Right atrium auricular region (tissue), 2 donors: Measurements from ENCODE around the gene LIPF. TPM values are rescaled to one million over a fixed set of nuclear protein-coding genes. Genes with fewer than 3 reads are reported as not detected.

Experiments
- DNase-seq: peaks from one replicate; pipeline ENCODE4 v3.0.0-alpha.2; 2019; ENCODE audit warnings: low spot score
- H3K27ac ChIP-seq, 2 donors: fragments of 200-600 bp; sonication (generic); 1 replicate in 1 of 2; 2 replicates in 1 of 2; pipeline ENCODE4 v1.5.1; 2016 to 2019
- H3K27me3 ChIP-seq, 2 donors: fragments of 200-600 bp; sonication (generic); one replicate each; pipeline versions ENCODE4 v1.5.1 to v1.6.0; 2017 to 2019
- H3K36me3 ChIP-seq: fragments of 200-600 bp; sonication (generic); one replicate; pipeline ENCODE4 v1.5.1; 2016
- H3K4me1 ChIP-seq, 2 donors: fragments of 200-600 bp; sonication (generic); one replicate each; pipeline versions ENCODE4 v1.5.1 to v1.6.0; 2017 to 2019
- H3K4me3 ChIP-seq, 2 donors: fragments of 200-600 bp; sonication (generic); 1 replicate in 1 of 2; 2 replicates in 1 of 2; pipeline ENCODE4 v1.5.1; 2017 to 2019; ENCODE audit warnings: mild to moderate bottlenecking in 1 of 2, moderate library complexity in 1 of 2
- H3K9me3 ChIP-seq, 2 donors: fragments of 200-600 bp; sonication (generic); one replicate each; pipeline ENCODE4 v1.5.1; 2019
- total RNA-seq, 2 donors: library from RNA; depleted of rRNA; stranded (reverse); fragments of >200 nt; gene quantifications; one replicate each; pipeline ENCODE4 v1.1.0, GENCODE V29; 2016
- TF ChIP-seq, protein P1 (sequence below), 2 donors: fragments of 200-600 bp; sonication (generic); IDR thresholded peaks; one replicate each; pipeline ENCODE4 v1.5.1; 2019; ENCODE audit warnings: antibody characterized with exemption in 2 of 2

The LIPF gene
- total RNA-seq, 2 donors from 2014 or later = not detected

DNA sequence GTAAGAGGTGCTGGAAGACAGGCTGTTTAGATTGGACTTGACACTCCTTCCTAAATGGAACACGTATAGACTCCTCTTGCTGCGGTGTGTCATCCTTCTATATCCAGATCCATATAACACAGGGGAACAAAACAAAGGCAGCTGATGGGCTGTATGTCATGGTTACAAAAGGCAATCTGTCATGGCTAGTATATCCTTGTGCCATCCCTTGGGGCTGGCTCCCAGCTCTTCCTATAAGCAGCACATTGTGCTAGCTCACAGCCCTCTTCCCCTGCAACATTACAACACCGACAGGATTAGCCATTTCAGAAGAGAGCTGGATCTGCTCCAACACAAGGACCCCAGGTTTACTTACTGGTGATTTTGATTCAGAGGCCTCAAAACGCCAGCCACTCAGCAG, 57.1 kb downstream of the LIPF start:
- Histone ChIP-seq H3K9me3 (no peaks in the 10 kb centered on the region), H3K4me1 (no peaks in the 10 kb centered on the region), H3K27ac (no peak overlapping the region), H3K27me3 (no peaks in the 10 kb centered on the region), H3K4me3 (no peak overlapping the region), H3K36me3 (no peaks in the 10 kb centered on the region)
- TF ChIP-seq, protein P1, sequence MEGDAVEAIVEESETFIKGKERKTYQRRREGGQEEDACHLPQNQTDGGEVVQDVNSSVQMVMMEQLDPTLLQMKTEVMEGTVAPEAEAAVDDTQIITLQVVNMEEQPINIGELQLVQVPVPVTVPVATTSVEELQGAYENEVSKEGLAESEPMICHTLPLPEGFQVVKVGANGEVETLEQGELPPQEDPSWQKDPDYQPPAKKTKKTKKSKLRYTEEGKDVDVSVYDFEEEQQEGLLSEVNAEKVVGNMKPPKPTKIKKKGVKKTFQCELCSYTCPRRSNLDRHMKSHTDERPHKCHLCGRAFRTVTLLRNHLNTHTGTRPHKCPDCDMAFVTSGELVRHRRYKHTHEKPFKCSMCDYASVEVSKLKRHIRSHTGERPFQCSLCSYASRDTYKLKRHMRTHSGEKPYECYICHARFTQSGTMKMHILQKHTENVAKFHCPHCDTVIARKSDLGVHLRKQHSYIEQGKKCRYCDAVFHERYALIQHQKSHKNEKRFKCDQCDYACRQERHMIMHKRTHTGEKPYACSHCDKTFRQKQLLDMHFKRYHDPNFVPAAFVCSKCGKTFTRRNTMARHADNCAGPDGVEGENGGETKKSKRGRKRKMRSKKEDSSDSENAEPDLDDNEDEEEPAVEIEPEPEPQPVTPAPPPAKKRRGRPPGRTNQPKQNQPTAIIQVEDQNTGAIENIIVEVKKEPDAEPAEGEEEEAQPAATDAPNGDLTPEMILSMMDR (IDR thresholded peaks at IDR 0.05) = no peak
- DNase-seq = no peak

- H3K4me1 ChIP-seq = no peaks in the 10 kb centered on the region
- no peaks in the 10 kb centered on the region for H3K9me3 ChIP-seq
- TF ChIP-seq, protein P1 (IDR thresholded peaks at IDR 0.05) = no peak
- no peak overlapping the region for H3K4me3 ChIP-seq
- no peak overlapping the region for H3K27ac ChIP-seq
- H3K27me3 ChIP-seq = no peaks in the 10 kb centered on the region
- DNase-seq = no peak
- H3K36me3 ChIP-seq = no peaks in the 10 kb centered on the region
These were observed 61.6 kb downstream of the LIPF start for GRCh38 chr10:88725798-88726197.

DNA sequence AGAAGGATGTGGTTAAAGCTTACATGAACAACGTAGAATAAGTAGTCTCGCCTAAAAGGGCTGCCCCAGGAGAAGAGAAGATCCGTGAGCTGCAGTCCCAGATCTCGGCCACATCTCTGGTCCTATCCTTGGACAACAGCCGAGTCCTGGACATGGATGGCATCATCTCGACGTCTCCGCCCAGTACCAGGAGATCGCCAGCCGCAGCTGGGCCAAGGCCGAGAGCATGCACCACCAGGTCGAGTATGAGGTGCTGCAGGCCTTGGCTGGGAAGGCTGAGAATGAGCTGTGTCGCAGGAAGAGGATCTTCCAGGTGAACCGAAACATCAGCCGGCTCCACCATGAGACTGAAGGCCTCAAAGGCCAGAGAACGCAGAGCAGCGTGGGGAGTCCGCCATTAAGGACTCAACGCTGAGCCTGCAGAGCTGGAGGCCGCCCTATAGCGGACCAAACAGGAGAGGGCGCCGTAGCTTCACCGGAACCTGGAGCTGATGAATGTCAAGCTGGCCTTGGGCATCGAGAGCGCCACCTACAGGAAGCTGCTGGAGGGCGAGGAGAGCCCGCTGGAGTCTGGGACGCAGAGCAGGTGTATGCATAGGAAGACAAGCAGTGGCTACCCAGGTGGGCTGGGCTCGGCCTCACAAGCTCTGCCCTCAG, 64.0 kb downstream of the LIPF start:
- Histone ChIP-seq H3K27ac (no peak overlapping the region), H3K4me3 (no peak overlapping the region), H3K9me3 (no peaks in the 10 kb centered on the region), H3K36me3 (no peaks in the 10 kb centered on the region), H3K4me1 (no peaks in the 10 kb centered on the region), H3K27me3 (no peaks in the 10 kb centered on the region)
- no peak for DNase-seq
- TF ChIP-seq, protein P1 (IDR thresholded peaks at IDR 0.05) = peak in 1 of 2 donors; percentile 11

Other genes starting within 250 kb of the LIPF start
- 10 to 100 TPM; 14.9 to 26.8 TPM for gene RNLS, start 81.1 kb upstream of the LIPF start, total RNA-seq
- gene LIPJ, start 77.7 kb upstream of the LIPF start, total RNA-seq = under 1 TPM in 1 of 2 donors, not detected in 1; 0.08 TPM
- gene LIPK, start 41.8 kb downstream of the LIPF start, total RNA-seq = not detected
- not detected for gene LIPN, start 95.6 kb downstream of the LIPF start, total RNA-seq
- gene LIPM, start 138.3 kb downstream of the LIPF start, total RNA-seq = under 1 TPM; 0.67 to 0.83 TPM
- not detected for gene ANKRD22, start 187.4 kb downstream of the LIPF start, total RNA-seq
- gene STAMBPL1, start 215.8 kb downstream of the LIPF start, total RNA-seq = 10 to 100 TPM in 1 of 2 donors, 1 to 10 TPM in 1; 8.8 to 13.8 TPM